Mucosa of rectum (tissue), 2 donors: Measurements from ENCODE around the gene C11orf97.

ENCODE experiments used
- H3K27ac ChIP-seq, 2 donors: one replicate each; pipeline ENCODE4 v1.7.0; 2013; ENCODE audit warnings: inconsistent platforms in 2 of 2, low read depth in 2 of 2, low read length in 2 of 2
- H3K27me3 ChIP-seq, 2 donors: one replicate each; pipeline ENCODE4 v1.7.0; 2013; ENCODE audit warnings: low read length in 2 of 2; ENCODE audit not compliant: control insufficient read depth in 2 of 2, insufficient read depth in 2 of 2
- H3K36me3 ChIP-seq, 2 donors: one replicate each; pipeline ENCODE4 v1.7.0; 2013; ENCODE audit warnings: low read length in 2 of 2; ENCODE audit not compliant: control insufficient read depth in 2 of 2, insufficient read depth in 2 of 2
- H3K4me1 ChIP-seq, 2 donors: one replicate each; pipeline ENCODE4 v1.7.0; 2013; ENCODE audit warnings: low read length in 2 of 2, mild to moderate bottlenecking in 1 of 2; ENCODE audit not compliant: control insufficient read depth in 2 of 2, insufficient read depth in 2 of 2
- H3K4me3 ChIP-seq, 2 donors: one replicate each; pipeline ENCODE4 v1.7.0; 2013; ENCODE audit warnings: low read length in 2 of 2
- H3K9ac ChIP-seq, 2 donors: one replicate each; pipeline ENCODE4 v1.7.0; 2013; ENCODE audit warnings: low read length in 2 of 2, low read depth in 1 of 2, mild to moderate bottlenecking in 1 of 2
- H3K9me3 ChIP-seq, 2 donors: one replicate each; pipeline ENCODE4 v1.7.0; 2013; ENCODE audit warnings: low read length in 2 of 2; ENCODE audit not compliant: control insufficient read depth in 2 of 2
- donor health status: healthy.
- donor health status: Normal muscosa, but diverticular disease.

C11orf97 gene

GRCh38 chr11:94511932-94512781 is at the start of gene C11orf97:
TSS of gene C11orf97 (plus strand) at chr11:94512461. CDS start at chr11:94512529, 68 bp downstream.
- no peaks in the 10 kb centered on the region for H3K9me3 ChIP-seq
- H3K9ac ChIP-seq, result peak within 1 kb of the TSS; percentile 41 to 66
- no peak within 1 kb of the TSS for H3K27ac ChIP-seq
- peak within 1 kb of the TSS; percentile 72 to 76 for H3K4me3 ChIP-seq
- H3K27me3 ChIP-seq, result no peaks in the 10 kb centered on the region
- H3K36me3 ChIP-seq, result no peaks in the 10 kb centered on the region
- H3K4me1 ChIP-seq, result peaks cover 10 to 12% of the 10 kb centered on the region in 2 donors

GRCh38 chr11:94469416-94469815 is 42.8 kb upstream of the C11orf97 start:
- Histone ChIP-seq H3K4me3 (no peak overlapping the region), H3K27ac (no peak overlapping the region), H3K4me1 (no peaks in the 10 kb centered on the region), H3K36me3 (peaks cover 3 to 18% of the 10 kb centered on the region in 2 donors), H3K27me3 (no peaks in the 10 kb centered on the region), H3K9me3 (no peaks in the 10 kb centered on the region), H3K9ac (no peak overlapping the region)

DNA sequence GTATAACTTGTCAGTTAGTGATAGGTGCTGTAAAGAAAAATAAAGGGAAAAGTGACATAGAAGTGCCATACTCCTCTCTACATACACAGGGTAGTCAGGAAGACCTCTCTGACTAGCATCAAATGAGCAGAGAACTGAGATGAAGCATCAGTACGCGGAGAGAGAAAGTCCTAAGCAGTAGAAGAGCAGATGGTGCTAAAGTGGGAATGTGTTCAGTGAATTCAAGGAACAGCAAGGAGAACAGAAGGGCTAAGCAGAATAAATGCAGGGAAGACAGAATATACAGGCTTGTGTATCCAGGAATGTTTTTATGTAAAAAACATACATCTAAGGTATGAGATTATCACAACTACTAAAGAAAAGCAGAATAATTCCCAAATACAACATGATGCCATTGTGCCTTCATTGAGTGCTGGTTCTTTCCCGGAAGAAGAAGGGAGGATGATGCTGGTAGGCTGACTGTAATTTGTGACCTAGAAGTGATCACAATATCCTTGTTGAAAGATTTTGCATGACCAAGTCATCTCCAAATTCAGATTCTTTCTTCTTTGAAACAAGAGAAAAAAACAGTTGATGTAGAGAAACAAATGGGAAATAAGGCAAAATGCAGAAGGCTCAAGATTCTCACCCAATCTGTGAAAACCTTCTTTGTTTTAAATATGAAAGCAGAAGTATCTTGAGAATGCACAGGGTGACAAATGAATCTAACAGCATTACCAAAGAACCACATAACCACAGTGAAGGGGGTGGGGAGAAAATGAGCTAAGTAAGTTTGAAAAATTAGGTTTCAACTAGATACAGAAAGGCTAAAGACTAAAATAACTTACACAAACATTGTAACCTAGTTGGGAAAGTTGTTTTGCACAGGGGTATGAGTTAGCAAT is 39.1 kb upstream of the C11orf97 start:
- Histone ChIP-seq H3K27ac (no peak overlapping the region), H3K9ac (no peak overlapping the region), H3K27me3 (no peaks in the 10 kb centered on the region), H3K4me1 (no peaks in the 10 kb centered on the region), H3K36me3 (peaks cover 5 to 18% of the 10 kb centered on the region in 2 donors), H3K4me3 (no peak overlapping the region), H3K9me3 (no peaks in the 10 kb centered on the region)

GRCh38 chr11:94477624-94478023 is 34.6 kb upstream of the C11orf97 start:
- Histone ChIP-seq H3K4me3 (no peak overlapping the region), H3K9ac (no peak overlapping the region), H3K27ac (no peak overlapping the region), H3K4me1 (no peaks in the 10 kb centered on the region), H3K27me3 (no peaks in the 10 kb centered on the region), H3K9me3 (no peaks in the 10 kb centered on the region), H3K36me3 (peaks cover 9 to 25% of the 10 kb centered on the region in 2 donors)

DNA sequence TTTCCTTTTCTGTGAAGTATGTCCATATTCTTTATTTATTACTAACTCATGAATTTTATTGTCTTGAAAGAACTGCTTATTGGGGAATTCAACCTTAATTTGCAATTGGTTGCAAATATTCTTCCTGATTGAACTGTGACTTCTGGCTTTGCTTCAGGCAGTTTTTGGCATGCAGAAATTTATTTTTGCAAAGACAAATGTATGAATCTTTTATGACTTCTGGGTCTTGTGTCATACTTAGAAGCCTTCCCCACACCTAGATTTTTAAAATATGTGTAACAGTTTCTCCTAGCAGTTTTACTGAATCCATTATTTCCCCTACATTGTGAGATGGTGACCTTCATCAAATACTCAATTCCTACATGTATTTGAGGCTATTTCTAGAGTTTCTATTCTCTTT is 30.9 kb upstream of the C11orf97 start:
- Histone ChIP-seq H3K27ac (no peak overlapping the region), H3K9ac (no peak overlapping the region), H3K4me1 (no peaks in the 10 kb centered on the region), H3K27me3 (no peaks in the 10 kb centered on the region), H3K9me3 (no peaks in the 10 kb centered on the region), H3K36me3 (peaks cover 33 to 34% of the 10 kb centered on the region in 2 donors), H3K4me3 (no peak overlapping the region)

DNA sequence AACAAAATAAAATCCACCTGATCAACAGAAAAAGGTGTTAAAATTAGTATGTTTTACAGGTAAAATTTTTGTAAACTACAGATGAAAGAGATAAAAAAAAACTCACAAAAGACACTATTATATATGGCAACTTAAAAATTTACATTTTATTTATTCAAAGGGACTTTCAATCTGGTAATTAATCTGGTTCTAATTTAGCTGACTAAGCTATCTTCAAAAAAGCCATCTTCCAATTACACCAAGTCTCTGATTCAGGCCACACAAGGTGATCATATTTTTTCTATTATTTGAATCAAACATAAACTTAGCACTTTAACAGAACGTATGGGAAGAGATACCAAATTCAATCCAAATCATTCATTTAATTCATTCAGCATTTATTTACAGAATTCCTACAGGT is 26.2 kb upstream of the C11orf97 start:
- no peak overlapping the region for H3K27ac ChIP-seq
- H3K36me3 ChIP-seq, result peaks cover 49 to 52% of the 10 kb centered on the region in 2 donors
- H3K4me3 ChIP-seq, result no peak overlapping the region
- no peak overlapping the region for H3K9ac ChIP-seq
- H3K4me1 ChIP-seq, result no peaks in the 10 kb centered on the region
- no peaks in the 10 kb centered on the region for H3K27me3 ChIP-seq
- H3K9me3 ChIP-seq, result no peaks in the 10 kb centered on the region

GRCh38 chr11:94493281-94494125 is 18.8 kb upstream of the C11orf97 start, which contains the start of the genes ANKRD49 and MRE11:
TSS of gene ANKRD49 (plus strand) at chr11:94493984. CDS start at chr11:94496694, 2,710 bp downstream.
TSS of gene MRE11 (minus strand) at chr11:94493844. CDS start at chr11:94492801, 1,043 bp downstream.
- Histone ChIP-seq H3K9me3 (no peaks in the 10 kb centered on the region), H3K4me3 (peak within 1 kb of the TSS; percentile 96), H3K27ac (peak within 1 kb of the TSS; percentile 74 to 75), H3K9ac (peak within 1 kb of the TSS; percentile 88 to 93), H3K36me3 (peaks cover 25 to 31% of the 10 kb centered on the region in 2 donors), H3K4me1 (peaks cover 14% of the 10 kb centered on the region in 2 donors), H3K27me3 (no peaks in the 10 kb centered on the region)

- no peaks in the 10 kb centered on the region for H3K9me3 ChIP-seq
- H3K27me3 ChIP-seq, result no peaks in the 10 kb centered on the region
- H3K27ac ChIP-seq, result peak overlapping the region; percentile 74 to 75
- H3K9ac ChIP-seq, result peak overlapping the region; percentile 88 to 93
- H3K4me1 ChIP-seq, result peaks cover 14% of the 10 kb centered on the region in 2 donors
- peak overlapping the region; percentile 96 for H3K4me3 ChIP-seq
- H3K36me3 ChIP-seq, result peaks cover 27 to 35% of the 10 kb centered on the region in 2 donors
Observed at GRCh38 chr11:94494126-94494680, 18.1 kb upstream of the C11orf97 start.

DNA sequence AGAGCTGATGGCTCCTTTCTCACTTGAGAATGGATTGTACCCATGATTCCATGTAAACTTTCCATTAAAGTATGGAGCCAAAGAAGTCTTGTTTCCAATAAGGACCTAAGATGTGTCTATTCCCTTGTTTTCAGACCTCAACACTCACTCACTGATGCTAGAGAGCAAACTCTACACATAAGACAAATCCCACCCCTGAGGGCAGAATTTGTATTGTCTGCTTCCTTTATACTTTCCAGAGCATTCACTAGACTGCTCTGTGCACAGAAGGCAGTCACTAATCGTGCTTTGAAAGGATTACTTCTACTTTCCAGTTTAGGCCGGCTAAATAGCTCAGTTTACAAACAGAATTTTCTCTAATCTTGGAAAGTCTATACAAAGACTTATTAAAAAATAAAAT is 12.1 kb upstream of the C11orf97 start:
- H3K4me3 ChIP-seq, result no peak overlapping the region
- no peaks in the 10 kb centered on the region for H3K4me1 ChIP-seq
- H3K9me3 ChIP-seq, result no peaks in the 10 kb centered on the region
- no peak overlapping the region for H3K9ac ChIP-seq
- no peaks in the 10 kb centered on the region for H3K27me3 ChIP-seq
- peaks cover 35 to 39% of the 10 kb centered on the region in 2 donors for H3K36me3 ChIP-seq
- no peak overlapping the region for H3K27ac ChIP-seq
